PC-3 (cell line): Measurements from ENCODE around the gene MBLAC1. TPM values are rescaled to one million over a fixed set of nuclear protein-coding genes. Genes with fewer than 3 reads are reported as not detected.

ENCODE experiments used
- ATAC-seq: fragments of 200-7000 bp; cut with Tn5 transposase; 2 replicates; pipeline ENCODE4 v1.9.1; 2020; ENCODE audit warnings: mild to moderate bottlenecking, moderate library complexity
- BruUV-seq: library from RNA; stranded (reverse); fragments of 400-500 nt; replicated peaks from 2 replicates; lab custom pipeline; 2021; lab: Mats Ljungman, UMichigan
- CTCF ChIA-PET: fragments of 300-600 bp; sonication (Branson Sonifier 250); formaldehyde crosslinking; loops from one replicate; lab custom pipeline; 2022; ENCODE audit warnings: antibody characterized with exemption; lab: Charles Lee
- POLR2A ChIA-PET: fragments of 300-600 bp; sonication (Branson Sonifier 250); formaldehyde crosslinking; loops from one replicate; lab custom pipeline; 2022; ENCODE audit warnings: antibody characterized with exemption; ENCODE audit not compliant: unreplicated experiment; lab: Charles Lee
- DNase-seq: peaks from one replicate; pipeline ENCODE4 v3.0.0-alpha.2; 2015
- H2AFZ ChIP-seq: fragments of 300-600 bp; sonication (generic); 2 replicates; pipeline ENCODE4 v1.6.0; 2016; ENCODE audit warnings: antibody characterized with exemption, low read length
- H3F3A ChIP-seq: fragments of 300-600 bp; sonication (generic); one replicate; pipeline ENCODE4 v1.6.0; 2017; ENCODE audit warnings: antibody characterized with exemption, low read length, control low read depth, mild to moderate bottlenecking; ENCODE audit not compliant: unreplicated experiment
- H3K27ac ChIP-seq: fragments of 300-600 bp; sonication (generic); 2 replicates; pipeline ENCODE4 v1.5.1; 2016; ENCODE audit warnings: mild to moderate bottlenecking, low read length
- H3K27me3 ChIP-seq: fragments of 300-600 bp; sonication (generic); 2 replicates; pipeline ENCODE4 v1.6.1; 2016; ENCODE audit warnings: low read length, mixed read lengths
- H3K36me3 ChIP-seq: fragments of 300-600 bp; sonication (generic); 2 replicates; pipeline ENCODE4 v1.6.1; 2016; ENCODE audit warnings: low read depth, mixed run types, low read length, mixed read lengths
- H3K4me1 ChIP-seq: fragments of 300-600 bp; sonication (generic); 2 replicates; pipeline ENCODE4 v1.5.1; 2016; ENCODE audit warnings: low read length; ENCODE audit not compliant: insufficient read depth
- H3K4me2 ChIP-seq: fragments of 300-600 bp; sonication (generic); 2 replicates; pipeline ENCODE4 v1.6.0; 2016; ENCODE audit warnings: low read length
- H3K4me3 ChIP-seq: fragments of 300-600 bp; sonication (generic); 2 replicates; pipeline ENCODE4 v1.5.1; 2016; ENCODE audit warnings: mild to moderate bottlenecking, low read length, mixed read lengths
- H3K79me2 ChIP-seq: fragments of 300-600 bp; sonication (generic); 2 replicates; pipeline ENCODE4 v1.6.1; 2017; ENCODE audit warnings: low read length, mixed read lengths
- H3K9ac ChIP-seq: fragments of 300-600 bp; sonication (generic); 2 replicates; pipeline ENCODE4 v1.6.0; 2016; ENCODE audit warnings: mild to moderate bottlenecking, low read length
- H3K9me2 ChIP-seq: fragments of 300-600 bp; sonication (generic); replicated peaks from 2 replicates; pipeline ENCODE4 v1.6.1; 2016; ENCODE audit warnings: mixed run types, low read length, mixed read lengths
- H3K9me3 ChIP-seq: fragments of 300-600 bp; sonication (generic); 2 replicates; pipeline ENCODE4 v1.6.1; 2016; ENCODE audit warnings: low read length, mixed read lengths
- H4K20me1 ChIP-seq: fragments of 300-600 bp; sonication (generic); 2 replicates; pipeline ENCODE4 v1.6.1; 2016; ENCODE audit warnings: low read length, mixed read lengths
- CTCF ChIP-seq: fragments of 300-600 bp; sonication (generic); conservative IDR thresholded peaks from 2 replicates; pipeline ENCODE4 v1.5.1; 2017; ENCODE audit warnings: antibody characterized with exemption, low read depth, mild to moderate bottlenecking, low read length
- EZH2 ChIP-seq: fragments of 300-600 bp; sonication (generic); IDR thresholded peaks from one replicate; pipeline ENCODE4 v1.6.1; 2017; ENCODE audit warnings: antibody characterized with exemption, mild to moderate bottlenecking, low read length; ENCODE audit not compliant: unreplicated experiment
- EZH2phosphoT487 ChIP-seq: fragments of 300-600 bp; sonication (generic); IDR thresholded peaks from 2 replicates; pipeline ENCODE4 v1.6.1; 2018; ENCODE audit warnings: mild to moderate bottlenecking, antibody characterized with exemption, low read length, borderline replicate concordance
- intact Hi-C: fragments of 100-400 bp; cut with micrococcal nuclease; formaldehyde crosslinking; loops from 2 replicates; pipeline ENCODE4 v1.9.0; 2023
- total RNA-seq: library from RNA; depleted of rRNA; stranded (reverse); fragments of >200 nt; gene quantifications from 2 replicates; pipeline ENCODE4 v1.2.3, GENCODE V29; 2014

MBLAC1 gene
- total RNA-seq, 1 experiment from 2014 or later = 2.7 TPM

- ChIA-PET CTCF (no interaction called here), POLR2A (interaction anchor here (0.6 kb wide), 1 partner anchor 9 kb away, joined by 6 read pairs; no protein-coding TSS in a partner anchor)
- Histone ChIP-seq H3F3A (no peaks in the 10 kb centered on the region), H3K4me1 (no peaks in the 10 kb centered on the region), H3K9me3 (no peaks in the 10 kb centered on the region), H3K9ac (no peak overlapping the region), H3K9me2 (no peaks in the 10 kb centered on the region), H2AFZ (no peak overlapping the region), H3K79me2 (no peaks in the 10 kb centered on the region), H3K4me3 (no peak overlapping the region), H3K4me2 (no peak overlapping the region), H3K27me3 (no peaks in the 10 kb centered on the region), H3K27ac (no peak overlapping the region), H3K36me3 (peaks cover 3% of the 10 kb centered on the region), H4K20me1 (no peaks in the 10 kb centered on the region)
- ATAC-seq = no peak
- intact Hi-C loops = no loop called here
- no TSS peak for BruUV-seq
- no peak for TF ChIP-seq CTCF
- TF ChIP-seq EZH2 = no peak
- TF ChIP-seq EZH2phosphoT487 = no peak
- no peak for DNase-seq
Measured at GRCh38 chr7:100111156-100111555, 15.6 kb upstream of the MBLAC1 start.

GRCh38 chr7:100111914-100112313 lies 14.9 kb upstream of the MBLAC1 start:
- no peaks in the 10 kb centered on the region for H3K4me1 ChIP-seq
- no peaks in the 10 kb centered on the region for H4K20me1 ChIP-seq
- POLR2A ChIA-PET = no interaction called here
- peaks cover 3% of the 10 kb centered on the region for H3K36me3 ChIP-seq
- H3K9me3 ChIP-seq = no peaks in the 10 kb centered on the region
- CTCF ChIA-PET = no interaction called here
- H2AFZ ChIP-seq = no peak overlapping the region
- no peaks in the 10 kb centered on the region for H3K79me2 ChIP-seq
- no peak overlapping the region for H3K4me2 ChIP-seq
- H3K9me2 ChIP-seq = no peaks in the 10 kb centered on the region
- no peaks in the 10 kb centered on the region for H3K27me3 ChIP-seq
- BruUV-seq = no TSS peak
- no peak overlapping the region for H3K4me3 ChIP-seq
- H3K27ac ChIP-seq = no peak overlapping the region
- TF ChIP-seq EZH2 (no peak), CTCF (no peak), EZH2phosphoT487 (no peak)
- no peaks in the 10 kb centered on the region for H3F3A ChIP-seq
- DNase-seq (no peak), ATAC-seq (no peak)
- intact Hi-C loops = no loop called here
- no peak overlapping the region for H3K9ac ChIP-seq

GRCh38 chr7:100115026-100115425 lies 11.7 kb upstream of the MBLAC1 start:
- peaks cover 11% of the 10 kb centered on the region for H3K79me2 ChIP-seq
- DNase-seq (no peak), ATAC-seq (no peak)
- intact Hi-C loops = no loop called here
- no peaks in the 10 kb centered on the region for H3K27me3 ChIP-seq
- peaks cover 3% of the 10 kb centered on the region for H3K36me3 ChIP-seq
- H2AFZ ChIP-seq = no peak overlapping the region
- TF ChIP-seq EZH2 = no peak
- TF ChIP-seq EZH2phosphoT487 = no peak
- TF ChIP-seq CTCF = no peak
- H3K27ac ChIP-seq = no peak overlapping the region
- no peak overlapping the region for H3K4me2 ChIP-seq
- no peaks in the 10 kb centered on the region for H4K20me1 ChIP-seq
- no peaks in the 10 kb centered on the region for H3K9me3 ChIP-seq
- ChIA-PET POLR2A (no interaction called here), CTCF (no interaction called here)
- 0 out of 2 replicates have a peak, but pooled peaks cover 5% of the 10 kb centered on the region for H3K4me1 ChIP-seq
- H3F3A ChIP-seq = no peaks in the 10 kb centered on the region
- H3K4me3 ChIP-seq = no peak overlapping the region
- no peak overlapping the region for H3K9ac ChIP-seq
- no peaks in the 10 kb centered on the region for H3K9me2 ChIP-seq
- BruUV-seq = no TSS peak
